Measurements from ENCODE around the gene MICU2.

DNA sequence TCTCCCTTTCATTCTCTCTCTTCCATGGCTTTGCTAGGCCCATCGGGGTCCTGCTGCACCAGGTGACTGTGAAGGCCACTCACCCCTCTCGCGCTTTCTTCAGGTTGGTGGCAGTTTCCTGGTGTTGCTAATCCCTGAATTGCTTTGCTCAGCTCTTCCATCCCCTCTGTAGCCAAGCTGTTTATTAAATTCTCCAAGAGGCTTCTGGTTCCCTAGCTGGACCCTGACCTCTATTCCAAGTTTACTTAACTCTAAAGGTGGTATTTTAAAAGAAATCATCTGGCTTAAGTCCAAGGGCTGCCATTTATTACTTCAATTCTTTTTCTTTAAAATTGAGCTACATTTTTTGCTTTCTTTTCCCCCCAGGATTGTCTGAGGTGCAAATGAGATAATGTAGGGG lies 32.7 kb upstream of the MICU2 start:
- no peak for TF ChIP-seq POLR2A (IDR thresholded peaks at IDR 0.05)
- no peak for TF ChIP-seq POLR2AphosphoS5 (IDR thresholded peaks at IDR 0.05; ENCODE audit: insufficient read depth in 1 of 2, low read depth in 1 of 2)
